VCaP (cell line): Measurements from ENCODE around the gene TRABD2A.

Experiments used
- H3K27ac ChIP-seq: fragments of 450-650 bp; 2 replicates; pipeline ENCODE4 v1.5.1; 2017
- TF ChIP-seq, protein P1 (sequence below): fragments of 450-650 bp; conservative IDR thresholded peaks from 2 replicates; pipeline ENCODE4 v1.5.1; 2017; ENCODE audit warnings: mild to moderate bottlenecking, moderate library complexity

Gene TRABD2A

DNA sequence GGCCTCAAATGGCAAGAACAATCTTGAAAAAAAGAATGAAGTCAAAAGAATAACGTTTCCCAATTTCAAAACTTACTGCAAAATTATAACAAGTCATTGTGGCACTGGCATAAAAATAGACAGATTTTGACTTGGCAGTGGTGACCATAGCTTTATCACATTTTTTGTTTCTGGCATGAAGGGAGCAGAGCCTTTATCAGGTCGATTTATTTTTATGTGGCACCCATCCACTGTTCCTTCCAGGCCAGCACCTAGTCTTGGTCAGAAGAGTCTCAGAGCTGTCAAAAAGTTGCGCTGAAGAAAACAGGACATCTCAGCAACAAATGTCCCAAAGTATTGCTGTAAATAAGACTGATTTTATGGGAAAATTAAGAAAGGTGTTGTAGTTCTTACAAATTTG is 92.4 kb downstream of the TRABD2A start:
- H3K27ac ChIP-seq: no peak overlapping the region
- TF ChIP-seq, protein P1, sequence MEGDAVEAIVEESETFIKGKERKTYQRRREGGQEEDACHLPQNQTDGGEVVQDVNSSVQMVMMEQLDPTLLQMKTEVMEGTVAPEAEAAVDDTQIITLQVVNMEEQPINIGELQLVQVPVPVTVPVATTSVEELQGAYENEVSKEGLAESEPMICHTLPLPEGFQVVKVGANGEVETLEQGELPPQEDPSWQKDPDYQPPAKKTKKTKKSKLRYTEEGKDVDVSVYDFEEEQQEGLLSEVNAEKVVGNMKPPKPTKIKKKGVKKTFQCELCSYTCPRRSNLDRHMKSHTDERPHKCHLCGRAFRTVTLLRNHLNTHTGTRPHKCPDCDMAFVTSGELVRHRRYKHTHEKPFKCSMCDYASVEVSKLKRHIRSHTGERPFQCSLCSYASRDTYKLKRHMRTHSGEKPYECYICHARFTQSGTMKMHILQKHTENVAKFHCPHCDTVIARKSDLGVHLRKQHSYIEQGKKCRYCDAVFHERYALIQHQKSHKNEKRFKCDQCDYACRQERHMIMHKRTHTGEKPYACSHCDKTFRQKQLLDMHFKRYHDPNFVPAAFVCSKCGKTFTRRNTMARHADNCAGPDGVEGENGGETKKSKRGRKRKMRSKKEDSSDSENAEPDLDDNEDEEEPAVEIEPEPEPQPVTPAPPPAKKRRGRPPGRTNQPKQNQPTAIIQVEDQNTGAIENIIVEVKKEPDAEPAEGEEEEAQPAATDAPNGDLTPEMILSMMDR: no peak

DNA sequence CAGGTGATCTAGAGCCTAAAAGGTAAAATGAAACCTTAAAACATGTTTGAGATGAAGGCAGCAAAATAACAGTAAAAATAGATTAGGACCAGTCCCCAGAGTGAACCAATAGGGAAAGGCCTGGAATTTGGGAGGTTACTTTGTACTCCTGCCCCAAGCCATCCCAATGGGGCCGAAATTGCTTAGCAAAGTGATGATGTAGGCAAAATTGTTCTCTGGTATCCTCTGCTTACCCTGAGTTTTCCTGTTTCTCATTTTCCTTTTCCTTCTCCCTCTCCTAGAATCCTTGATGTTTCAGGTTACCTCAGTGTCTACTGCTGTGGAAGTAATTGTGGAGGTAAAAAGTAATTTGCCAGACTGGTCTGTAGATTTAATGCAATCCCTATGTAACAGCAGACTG is 92.9 kb downstream of the TRABD2A start:
- H3K27ac ChIP-seq: no peak overlapping the region
- TF ChIP-seq, protein P1: no peak

DNA sequence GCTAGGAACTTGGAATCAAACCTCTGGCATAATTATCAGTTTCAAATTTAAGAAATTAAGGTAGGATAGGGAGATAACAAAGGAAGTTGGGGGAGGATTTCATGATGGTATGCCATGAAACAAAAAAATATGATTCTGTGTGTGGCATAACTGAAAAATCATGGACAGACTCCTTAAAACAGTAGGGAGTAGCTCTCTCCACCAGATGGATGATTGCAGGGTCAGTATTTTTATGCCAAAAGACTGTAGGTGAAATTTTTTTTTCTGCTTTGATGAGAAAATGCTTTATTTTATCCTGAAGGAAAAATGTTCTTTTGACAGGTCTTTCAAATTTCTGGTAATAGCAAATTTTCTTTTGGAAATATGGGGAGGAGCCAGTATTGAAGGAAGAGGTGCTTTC is 94.3 kb downstream of the TRABD2A start:
- H3K27ac ChIP-seq: no peak overlapping the region
- TF ChIP-seq, protein P1: no peak

DNA sequence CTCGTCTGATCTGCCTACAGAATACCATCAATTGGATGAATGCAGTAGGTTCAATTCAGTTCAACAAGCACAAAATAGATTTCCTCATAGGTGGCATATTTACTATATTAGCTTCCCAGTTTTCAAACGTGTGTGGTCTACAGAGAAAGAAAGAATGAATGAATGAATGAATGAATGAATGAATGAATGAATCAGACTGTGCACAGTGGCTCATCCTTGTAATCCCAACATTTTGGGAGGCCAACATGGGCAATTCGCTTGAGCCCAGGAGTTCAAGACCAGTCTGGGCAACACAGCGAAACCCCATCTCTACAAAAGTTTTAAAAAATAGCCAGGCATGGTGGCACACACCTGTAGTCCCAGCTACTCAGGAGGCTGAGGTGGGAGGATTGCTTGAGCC is 94.9 kb downstream of the TRABD2A start:
- TF ChIP-seq, protein P1: no peak
- no peak overlapping the region for H3K27ac ChIP-seq

DNA sequence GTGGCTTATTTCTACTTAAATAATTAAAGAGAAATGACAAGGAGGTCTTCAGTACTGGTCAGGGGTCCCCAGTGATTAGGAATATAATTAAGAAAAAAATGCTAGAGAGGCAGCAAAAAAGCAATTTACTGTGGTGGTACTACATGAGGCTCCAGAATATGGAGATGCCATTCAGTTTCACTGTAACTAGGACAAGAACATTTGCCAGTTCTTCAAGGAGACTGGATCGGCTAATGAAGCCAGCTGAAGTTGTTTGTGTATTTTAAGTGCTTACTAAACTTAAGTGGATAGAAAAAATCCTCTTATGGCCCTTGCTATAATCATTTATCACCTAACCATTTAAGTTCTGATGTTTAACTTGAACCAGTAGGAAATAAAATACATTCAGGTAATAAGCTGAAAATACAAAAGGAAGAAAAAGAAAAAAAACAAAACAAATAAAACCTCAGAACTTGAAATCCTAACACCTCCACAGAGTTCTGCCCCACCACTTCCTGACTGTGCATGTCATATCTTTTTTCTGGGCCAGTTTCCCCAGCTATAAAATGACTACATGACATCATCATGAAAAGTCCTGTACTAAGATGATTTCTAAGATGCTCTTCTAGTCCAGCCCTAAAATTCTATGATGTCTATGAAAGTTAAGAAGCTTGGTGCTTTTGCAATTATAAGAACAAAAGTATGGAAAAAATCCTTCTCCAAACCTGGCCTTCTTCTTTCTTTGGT is 98.0 kb downstream of the TRABD2A start:
- TF ChIP-seq, protein P1: no peak
- H3K27ac ChIP-seq: no peak overlapping the region

DNA sequence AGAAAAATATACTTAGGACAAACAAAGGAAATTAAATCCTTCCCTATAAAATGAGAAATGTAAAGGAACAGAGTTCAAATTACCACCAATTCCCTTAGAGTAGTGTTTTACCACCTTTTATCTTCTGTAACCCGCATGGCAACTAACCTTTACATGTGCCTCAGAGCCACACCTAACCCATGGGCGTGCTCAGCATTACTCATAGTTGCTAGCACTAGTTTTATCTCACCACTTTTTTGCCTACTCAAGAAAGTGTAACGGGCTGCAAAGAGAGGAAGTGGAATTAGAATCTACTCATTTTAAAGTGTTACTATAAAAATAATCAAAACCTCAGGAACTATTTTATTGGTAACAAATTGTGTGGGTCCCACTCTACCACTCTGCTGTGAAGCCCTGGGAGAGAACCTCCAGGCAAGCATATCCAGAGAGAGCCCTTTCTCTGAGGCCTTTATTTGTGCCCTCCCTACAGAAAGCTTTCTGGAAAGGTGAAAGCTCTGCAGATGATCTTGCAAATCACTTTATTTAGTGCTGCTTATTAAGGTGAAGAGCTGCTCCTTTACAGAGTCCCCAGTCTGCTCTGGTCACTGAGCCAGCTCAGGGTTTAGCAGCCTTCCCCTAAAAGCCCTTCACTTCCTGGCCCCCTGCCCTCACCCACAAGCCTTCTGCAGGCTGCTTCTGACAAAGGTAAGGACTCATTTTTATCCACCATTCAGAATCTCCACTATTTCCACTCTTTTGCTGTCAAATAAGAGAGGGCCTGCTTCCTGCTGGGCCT is 98.8 kb downstream of the TRABD2A start:
- H3K27ac ChIP-seq: no peak overlapping the region

DNA sequence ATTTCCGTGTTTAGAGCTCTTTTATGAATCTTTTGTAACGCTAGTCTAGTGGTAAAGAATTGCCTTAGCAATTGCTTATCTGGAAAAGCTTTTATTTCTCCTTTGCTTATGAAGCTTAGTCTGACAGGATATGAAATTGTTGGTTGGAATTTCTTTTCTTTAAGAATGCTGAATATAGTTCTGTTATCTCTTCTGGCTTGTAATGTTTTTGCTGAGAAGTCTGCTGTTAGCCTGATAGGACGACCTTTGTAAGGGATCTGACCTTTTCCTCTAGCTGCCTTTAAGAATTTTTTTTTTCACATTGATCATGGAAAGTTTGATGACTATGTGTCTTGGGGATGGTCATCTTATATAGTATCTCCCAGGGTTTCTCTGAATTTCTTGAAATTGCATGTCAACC is 101.1 kb downstream of the TRABD2A start:
- TF ChIP-seq, protein P1: no peak
- H3K27ac ChIP-seq: no peak overlapping the region

More for the DNA sequence above, 98.8 kb downstream of the TRABD2A start:
- TF ChIP-seq, protein P1: no peak
